CD14-positive monocyte (primary cell): ENCODE measurements around the gene NANOGP8. TPM values are rescaled to one million over a fixed set of nuclear protein-coding genes. Genes with fewer than 3 reads are reported as not detected.
A peak's percentile ranks its signal among the peaks of the same experiment; 100 is the strongest.

Source experiments
- DNase-seq, 3 donors: peaks; one replicate each; pipeline ENCODE4 v3.0.0-alpha.2; 2011 to 2022
- H2AFZ ChIP-seq: 2 replicates; pipeline ENCODE4 v1.6.0; 2012; ENCODE audit warnings: mild to moderate bottlenecking, low read depth, low read length, inconsistent platforms; ENCODE audit not compliant: insufficient read depth, poor library complexity, severe bottlenecking
- H3K27ac ChIP-seq, 2 donors: 1 replicate in 1 of 2; 2 replicates in 1 of 2; pipeline ENCODE4 v1.5.1; 2012 to 2013; ENCODE audit warnings: low read length in 2 of 2, control low read depth in 1 of 2, inconsistent platforms in 1 of 2, low read depth in 1 of 2, mild to moderate bottlenecking in 1 of 2
- H3K27me3 ChIP-seq, 2 donors: one replicate each; pipeline versions ENCODE4 v1.6.0 to v1.6.1; 2011 to 2013; ENCODE audit warnings: low read length in 2 of 2; ENCODE audit not compliant: control insufficient read depth in 2 of 2, insufficient read depth in 2 of 2
- H3K36me3 ChIP-seq, 2 donors: replicated peaks in 1 of 2; 1 replicate in 1 of 2; 2 replicates in 1 of 2; pipeline versions ENCODE4 v1.5.1 to v1.6.1; 2012 to 2013; ENCODE audit warnings: low read length in 2 of 2, control low read depth in 1 of 2, inconsistent platforms in 1 of 2, mild to moderate bottlenecking in 1 of 2; ENCODE audit not compliant: insufficient read depth in 2 of 2, control insufficient read depth in 1 of 2
- H3K4me1 ChIP-seq, 2 donors: 1 replicate in 1 of 2; 2 replicates in 1 of 2; pipeline versions ENCODE4 v1.5.1 to v1.6.1; 2012 to 2013; ENCODE audit warnings: low read length in 2 of 2, control low read depth in 1 of 2, inconsistent platforms in 1 of 2, mild to moderate bottlenecking in 1 of 2, moderate library complexity in 1 of 2; ENCODE audit not compliant: insufficient read depth in 2 of 2, control insufficient read depth in 1 of 2
- H3K4me2 ChIP-seq: replicated peaks from 2 replicates; pipeline ENCODE3; 2012; ENCODE audit warnings: low read length, moderate library complexity, mild to moderate bottlenecking; ENCODE audit not compliant: poor library complexity, severe bottlenecking; ENCODE audit errors: extremely low read depth
- H3K4me3 ChIP-seq, 3 experiments: fragments of 200-600 bp in 1 of 3; sonication (generic) in 1 of 3; replicated peaks in 1 of 3; 1 replicate in 2 of 3; 2 replicates in 1 of 3; pipeline ENCODE4 v1.5.1; 2011 to 2013; ENCODE audit warnings: low read length in 3 of 3, mild to moderate bottlenecking in 3 of 3, control low read depth in 2 of 3, low read depth in 2 of 3, inconsistent platforms in 1 of 3, moderate library complexity in 1 of 3
- H3K79me2 ChIP-seq: 2 replicates; pipeline ENCODE4 v1.6.0; 2012; ENCODE audit warnings: mild to moderate bottlenecking, control low read depth, inconsistent platforms, low read length, moderate library complexity; ENCODE audit not compliant: insufficient read depth
- H3K9ac ChIP-seq: 2 replicates; pipeline ENCODE4 v1.6.0; 2017; ENCODE audit warnings: low read length, mild to moderate bottlenecking; ENCODE audit not compliant: insufficient read depth, poor library complexity, severe bottlenecking
- H3K9me3 ChIP-seq, 2 donors: replicated peaks in 1 of 2; 1 replicate in 1 of 2; 2 replicates in 1 of 2; pipeline versions ENCODE4 v1.5.1 to v1.6.1; 2012 to 2013; ENCODE audit warnings: low read length in 2 of 2, control low read depth in 1 of 2; ENCODE audit not compliant: control insufficient read depth in 1 of 2, insufficient read depth in 1 of 2
- H4K20me1 ChIP-seq: 2 replicates; pipeline ENCODE4 v1.6.0; 2012; ENCODE audit warnings: mild to moderate bottlenecking, low read length, control low read depth, moderate library complexity; ENCODE audit not compliant: insufficient read depth
- H3K27ac Mint-ChIP-seq, 7 donors: one replicate each; pipeline ENCODE4 v1.8.0; 2020; ENCODE audit warnings: mild to moderate bottlenecking in 7 of 7, mixed read lengths in 7 of 7, moderate library complexity in 6 of 7, inconsistent platforms in 2 of 7
- H3K27me3 Mint-ChIP-seq, 3 donors: one replicate each; pipeline ENCODE4 v1.8.0; 2021 to 2022; ENCODE audit warnings: low read depth in 3 of 3, mild to moderate bottlenecking in 3 of 3, mixed read lengths in 3 of 3, moderate library complexity in 3 of 3, inconsistent platforms in 1 of 3
- H3K36me3 Mint-ChIP-seq, 2 donors: one replicate each; pipeline ENCODE4 v1.8.0; 2020; ENCODE audit warnings: mixed read lengths in 2 of 2, inconsistent platforms in 1 of 2, mild to moderate bottlenecking in 1 of 2
- H3K4me1 Mint-ChIP-seq: one replicate; pipeline ENCODE4 v1.8.0; 2020; ENCODE audit warnings: mild to moderate bottlenecking, mixed read lengths
- H3K4me3 Mint-ChIP-seq, 2 donors: one replicate each; pipeline ENCODE4 v1.8.0; 2020; ENCODE audit warnings: mild to moderate bottlenecking in 2 of 2, mixed read lengths in 2 of 2, moderate library complexity in 1 of 2
- H3K9me3 Mint-ChIP-seq, 7 donors: one replicate each; pipeline ENCODE4 v1.8.0; 2020 to 2022; ENCODE audit warnings: mixed read lengths in 7 of 7, mild to moderate bottlenecking in 6 of 7, moderate library complexity in 6 of 7, inconsistent platforms in 2 of 7
- WGBS: methylation state at CpG from one replicate; pipeline ENCODE4 v1.1.5; 2013; ENCODE audit warnings: missing lambda C conversion rate; ENCODE audit not compliant: insufficient coverage; 5-methylcytosine and 5-hydroxymethylcytosine counted together
- intact Hi-C, 2 donors: fragments of 100-400 bp; cut with micrococcal nuclease; formaldehyde crosslinking; loops; one replicate each; pipeline versions ENCODE4 v1.15.0 to v1.15.1; 2023
- polyA plus RNA-seq, 3 donors: library from polyadenylated mRNA; depleted of rRNA in 1 of 3; unstranded in 2 of 3; stranded (reverse) in 1 of 3; fragments of 300-500 nt in 2 of 3; fragments of >200 nt in 1 of 3; fragmentation: Illumina TruSeq in 2 of 3; gene quantifications; 1 replicate in 2 of 3; 2 replicates in 1 of 3; pipeline ENCODE4 v1.2.3, GENCODE V29; 2012 to 2021
- TF ChIP-seq, protein P1 (sequence below): fragments of 200-600 bp; IDR thresholded peaks from one replicate; pipeline ENCODE4 v1.8.0; 2022; ENCODE audit warnings: antibody characterized with exemption, mild to moderate bottlenecking

NANOGP8 gene
- polyA plus RNA-seq, 3 donors, result not detected

DNA sequence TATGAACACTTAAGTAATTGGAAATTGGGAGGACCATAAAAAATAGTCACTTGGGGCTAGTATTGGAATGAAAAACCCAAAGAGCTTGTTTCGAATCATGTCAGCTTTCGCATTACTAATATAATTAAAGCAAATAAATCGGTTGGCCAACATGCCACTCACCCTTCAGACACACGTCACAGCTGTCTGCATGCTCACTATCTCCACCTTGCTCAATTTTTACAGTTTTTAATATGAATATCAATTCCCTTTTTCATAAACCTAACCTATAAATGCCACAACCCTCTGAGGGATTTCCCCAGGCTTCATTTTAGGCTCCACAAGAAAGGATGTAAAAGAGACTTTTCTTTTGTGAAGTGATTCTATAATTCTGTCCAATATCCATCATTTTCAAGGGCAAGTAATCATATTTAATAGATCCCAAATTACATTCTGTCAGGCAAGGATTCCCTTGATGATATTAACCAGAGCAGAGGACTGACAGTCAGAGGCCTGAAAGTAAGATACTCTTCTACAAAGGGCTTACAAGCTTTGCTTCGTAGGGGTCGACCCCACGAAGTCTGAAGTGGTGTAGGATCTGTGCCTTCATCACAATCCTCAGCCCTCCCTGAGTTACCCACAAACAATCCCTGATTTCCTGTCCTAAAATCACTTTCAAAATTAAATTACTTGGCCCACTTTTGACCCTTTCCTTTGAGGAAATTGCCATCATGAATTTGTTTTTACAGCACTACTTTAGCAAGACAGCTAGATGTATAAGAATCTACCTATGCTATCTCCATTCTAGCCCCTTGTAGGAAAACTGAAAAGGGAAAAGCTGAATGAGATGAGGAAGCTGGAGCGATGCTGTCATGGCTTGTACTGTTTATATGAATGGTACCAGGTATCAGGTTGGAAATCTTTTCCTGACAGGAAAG, 44.5 kb downstream of the NANOGP8 start:
- peaks cover 45% of the 10 kb centered on the region for H3K4me1 Mint-ChIP-seq

More for the DNA sequence above, 44.5 kb downstream of the NANOGP8 start:
- H3K9ac ChIP-seq, result no peak overlapping the region
- H3K4me3 ChIP-seq, result no peak overlapping the region
- no peaks in the 10 kb centered on the region for H4K20me1 ChIP-seq
- no peaks in the 10 kb centered on the region for H3K79me2 ChIP-seq
- Mint-ChIP-seq H3K4me3 (no peak overlapping the region), H3K36me3 (no peaks in the 10 kb centered on the region), H3K27ac (peak overlapping the region in 3 of 7 donors; percentile 20 to 63 (median 25)), H3K9me3 (peaks cover 0 to 3% (median 0%) of the 10 kb centered on the region in 7 donors), H3K27me3 (no peaks in the 10 kb centered on the region)
- no peaks in the 10 kb centered on the region for H3K27me3 ChIP-seq
- H3K27ac ChIP-seq, result no peak overlapping the region
- no peak overlapping the region for H3K4me2 ChIP-seq
- 100% methylated on average over 3 of the region's 8 CpGs for WGBS
- H3K9me3 ChIP-seq, result no peaks in the 10 kb centered on the region
- intact Hi-C loops, result loop anchor here in 1 of 2 donors (10.0 kb wide), 1 partner anchor 56 kb away; the partner anchor contains the start of gene ZNF770
- H3K4me1 ChIP-seq, result peaks cover 43 to 49% of the 10 kb centered on the region in 2 donors
- TF ChIP-seq, protein P1, sequence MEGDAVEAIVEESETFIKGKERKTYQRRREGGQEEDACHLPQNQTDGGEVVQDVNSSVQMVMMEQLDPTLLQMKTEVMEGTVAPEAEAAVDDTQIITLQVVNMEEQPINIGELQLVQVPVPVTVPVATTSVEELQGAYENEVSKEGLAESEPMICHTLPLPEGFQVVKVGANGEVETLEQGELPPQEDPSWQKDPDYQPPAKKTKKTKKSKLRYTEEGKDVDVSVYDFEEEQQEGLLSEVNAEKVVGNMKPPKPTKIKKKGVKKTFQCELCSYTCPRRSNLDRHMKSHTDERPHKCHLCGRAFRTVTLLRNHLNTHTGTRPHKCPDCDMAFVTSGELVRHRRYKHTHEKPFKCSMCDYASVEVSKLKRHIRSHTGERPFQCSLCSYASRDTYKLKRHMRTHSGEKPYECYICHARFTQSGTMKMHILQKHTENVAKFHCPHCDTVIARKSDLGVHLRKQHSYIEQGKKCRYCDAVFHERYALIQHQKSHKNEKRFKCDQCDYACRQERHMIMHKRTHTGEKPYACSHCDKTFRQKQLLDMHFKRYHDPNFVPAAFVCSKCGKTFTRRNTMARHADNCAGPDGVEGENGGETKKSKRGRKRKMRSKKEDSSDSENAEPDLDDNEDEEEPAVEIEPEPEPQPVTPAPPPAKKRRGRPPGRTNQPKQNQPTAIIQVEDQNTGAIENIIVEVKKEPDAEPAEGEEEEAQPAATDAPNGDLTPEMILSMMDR, result no peak
- no peak for DNase-seq
- no peak overlapping the region for H2AFZ ChIP-seq
- H3K36me3 ChIP-seq, result no peaks in the 10 kb centered on the region
